ENCODE data around the gene FAM236C.
"Not testable (repeated sequence)": the region's sequence is repeated elsewhere in the genome, so short reads cannot be mapped to it uniquely, and the experiment has no call there.

DNA sequence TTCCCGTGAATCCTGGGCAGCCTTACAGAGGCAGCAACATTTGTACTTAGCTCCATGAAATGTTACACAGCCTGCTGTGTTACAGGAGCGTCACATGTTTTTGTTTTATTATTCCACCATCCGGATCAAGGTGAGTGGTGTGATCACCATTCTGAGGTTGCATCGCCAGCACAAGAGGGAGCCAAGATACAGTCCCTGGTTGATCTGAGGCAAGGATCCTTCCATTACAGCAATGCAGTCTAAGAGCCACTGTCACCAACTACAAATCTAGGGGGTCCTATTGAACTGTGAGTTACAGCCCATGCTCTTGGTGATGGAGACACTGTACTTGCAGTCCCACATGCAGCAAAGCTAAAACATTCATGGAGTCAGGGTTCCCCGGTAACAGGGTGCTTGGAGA lies 3.7 kb downstream of the FAM236C start:
- TF ChIP-seq ELF4 (IDR thresholded peaks at IDR 0.05); FOXM1 (IDR thresholded peaks at IDR 0.05; ENCODE audit: borderline replicate concordance); TARDBP (IDR thresholded peaks at IDR 0.05); PKNOX1 (IDR thresholded peaks at IDR 0.05); SUZ12 (IDR thresholded peaks at IDR 0.05); BHLHE40 (IDR thresholded peaks at IDR 0.05; ENCODE audit: borderline replicate concordance); SP1 (IDR thresholded peaks at IDR 0.05): not testable (repeated sequence)

Measured in HEK293T (cell line).